Mammary microvascular endothelial cell (primary cell): ENCODE results near the gene POP7. TPM values are rescaled to one million over a fixed set of nuclear protein-coding genes. Genes with fewer than 3 reads are reported as not detected.

Experiments
- total RNA-seq: library from RNA; depleted of rRNA; stranded (reverse); fragments of >200 nt; gene quantifications from 2 replicates; pipeline ENCODE4 v1.2.3, GENCODE V29; 2015

The POP7 gene
- total RNA-seq = 50.1 and 59.9 TPM in 2 replicates

DNA sequence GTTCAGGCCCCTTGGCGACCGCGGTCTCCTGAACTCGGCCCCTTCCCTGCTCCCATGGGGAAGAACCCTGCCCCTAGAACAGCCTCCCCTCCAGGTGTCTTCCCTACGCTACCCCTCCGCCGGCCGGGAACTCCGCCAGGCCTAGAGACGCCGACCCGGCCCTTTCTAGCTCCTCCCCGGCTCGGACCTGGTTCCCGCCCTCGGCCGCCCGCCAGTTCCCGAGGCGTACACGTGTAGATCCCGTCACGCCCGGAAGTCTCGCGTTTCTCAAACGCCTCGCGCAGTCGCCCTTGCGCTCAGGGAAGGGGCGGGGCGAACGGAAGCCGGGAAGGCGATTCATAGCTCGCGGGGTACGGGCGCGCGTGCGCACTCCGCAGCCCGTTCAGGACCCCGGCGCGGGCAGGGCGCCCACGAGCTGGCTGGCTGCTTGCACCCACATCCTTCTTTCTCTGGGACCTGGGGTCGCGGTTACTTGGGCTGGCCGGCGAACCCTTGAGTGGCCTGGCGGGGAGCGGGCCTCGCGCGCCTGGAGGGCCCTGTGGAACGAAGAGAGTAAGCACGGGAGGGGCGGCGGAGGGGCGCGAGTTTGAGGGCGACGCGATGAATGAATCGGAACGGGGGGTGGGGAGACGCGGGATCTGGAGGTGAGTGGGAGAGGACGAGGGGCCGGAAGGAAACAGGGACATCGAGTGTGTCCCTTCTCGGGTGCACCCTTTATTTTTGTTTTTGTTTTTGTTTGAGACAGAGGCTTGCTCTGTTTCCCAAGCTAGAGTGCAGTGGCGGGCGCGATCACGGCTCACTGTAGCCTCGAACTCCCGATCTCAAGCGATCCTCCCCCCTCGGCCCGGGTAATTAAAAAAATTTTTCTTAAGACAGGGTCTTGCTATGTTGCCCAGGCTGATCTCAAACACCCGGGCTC is at the start of gene POP7:
POP7 (plus strand) TSS at position 369 of the 919 bp plus-strand sequence. CDS start 710 bp downstream, outside the sequence.

DNA sequence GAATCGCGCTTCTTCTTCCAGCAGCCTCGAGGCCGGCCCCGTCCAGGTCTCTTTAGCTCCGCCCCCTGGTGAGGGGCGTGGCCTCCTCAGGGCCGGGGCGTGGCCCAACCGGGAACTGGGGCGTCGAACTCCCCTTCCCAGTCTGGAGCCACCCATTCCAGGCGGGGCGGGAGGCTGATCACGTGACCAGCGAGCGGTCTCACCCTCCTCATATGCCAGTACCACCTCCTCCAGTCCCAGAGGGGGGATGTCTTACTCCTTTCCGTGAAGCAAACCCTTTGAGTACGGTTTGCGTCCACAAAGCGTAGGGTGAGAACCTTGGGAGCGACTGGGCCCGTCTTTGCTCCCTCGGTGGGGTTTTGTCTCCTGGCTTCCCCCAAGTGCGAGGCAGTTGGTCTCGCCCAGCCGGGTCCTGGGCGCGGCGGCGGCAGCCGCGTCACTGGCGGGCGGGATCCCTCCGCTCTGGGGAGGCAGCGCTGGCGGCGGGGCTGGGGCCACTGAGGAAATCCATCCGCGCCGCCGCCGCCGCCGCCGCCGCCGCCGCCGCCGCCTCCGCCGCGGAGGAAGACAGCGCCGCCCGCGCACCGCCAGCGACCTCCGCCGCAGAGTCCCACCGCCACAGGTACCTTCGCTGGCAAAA is 32.5 kb upstream of the POP7 start, which contains the start of gene GNB2:
GNB2 (plus strand) TSS at position 439 of the 640 bp plus-strand sequence. CDS start 2,526 bp downstream, outside the sequence.

DNA sequence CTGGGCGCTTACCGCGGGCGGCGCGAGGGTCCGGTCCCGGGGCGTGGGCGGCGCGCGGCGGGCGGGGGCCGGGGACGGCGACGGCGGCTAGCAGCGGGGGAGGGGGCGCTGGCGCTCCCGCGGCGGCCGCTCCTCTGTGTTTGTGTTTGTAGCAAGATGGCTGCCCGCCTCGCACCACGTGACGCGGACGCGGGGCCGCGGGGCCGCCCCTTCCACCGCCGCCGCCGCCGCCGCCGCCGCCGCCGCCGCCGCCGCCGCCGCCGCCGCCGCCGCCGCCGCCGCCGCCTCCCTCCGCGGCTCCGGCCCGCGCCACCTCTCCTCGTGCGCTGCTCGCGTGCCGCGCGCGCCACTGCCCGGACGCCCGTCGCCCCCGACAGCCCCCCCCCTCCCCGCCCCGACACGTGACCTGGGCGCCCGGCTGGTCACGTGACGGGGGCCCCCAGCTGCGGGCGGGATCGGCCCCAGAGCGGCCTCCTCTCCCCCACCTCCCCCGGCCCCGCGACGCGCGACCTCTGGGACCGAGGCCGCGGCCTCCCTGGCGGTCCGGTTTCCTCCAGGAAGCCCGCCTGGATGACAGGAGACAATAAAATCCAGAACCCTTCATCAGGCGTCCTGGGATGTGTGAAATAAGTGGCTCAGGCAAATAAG is 11.7 kb upstream of the POP7 start, which contains the start of gene GIGYF1:
GIGYF1 (minus strand) TSS at position 153 of the 648 bp plus-strand sequence. CDS start 6,012 bp downstream, outside the sequence.

DNA sequence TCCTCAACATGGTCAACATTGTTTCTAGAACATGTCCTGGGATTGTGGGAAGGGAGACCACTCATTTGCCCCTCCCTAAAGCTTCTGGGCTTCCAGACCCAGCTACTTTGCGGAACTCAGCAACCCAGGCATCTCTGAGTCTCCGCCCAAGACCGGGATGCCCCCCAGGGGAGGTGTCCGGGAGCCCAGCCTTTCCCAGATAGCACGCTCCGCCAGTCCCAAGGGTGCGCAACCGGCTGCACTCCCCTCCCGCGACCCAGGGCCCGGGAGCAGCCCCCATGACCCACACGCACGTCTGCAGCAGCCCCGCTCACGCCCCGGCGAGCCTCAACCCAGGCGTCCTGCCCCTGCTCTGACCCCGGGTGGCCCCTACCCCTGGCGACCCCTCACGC is 14.4 kb downstream of the POP7 start, which contains the start of gene EPO:
EPO (plus strand) TSS at position 190 of the 392 bp plus-strand sequence. CDS start 513 bp downstream, outside the sequence.

Other genes with a start within 250 kb of the POP7 start
- 0.87 and 3.4 TPM in 2 replicates for gene SPACDR, start 241.9 kb upstream of the POP7 start, total RNA-seq
- gene TSC22D4, start 226.9 kb upstream of the POP7 start, total RNA-seq = 62.0 and 63.5 TPM in 2 replicates
- gene NYAP1, start 222.2 kb upstream of the POP7 start, total RNA-seq = 2.1 and 2.9 TPM in 2 replicates
- gene AGFG2, start 166.9 kb upstream of the POP7 start, total RNA-seq = 46.2 and 49.0 TPM in 2 replicates
- not detected in 2 replicates for gene SAP25, start 132.2 kb upstream of the POP7 start, total RNA-seq
- 30.4 and 38.0 TPM in 2 replicates for gene LRCH4, start 120.0 kb upstream of the POP7 start, total RNA-seq
- 1.00 TPM in 1 of 2 replicates, not detected in the other for gene FBXO24, start 119.8 kb upstream of the POP7 start, total RNA-seq
- 1.2 and 2.3 TPM in 2 replicates for gene PCOLCE, start 103.8 kb upstream of the POP7 start, total RNA-seq
- 13.2 and 16.8 TPM in 2 replicates for gene MOSPD3, start 93.6 kb upstream of the POP7 start, total RNA-seq
- gene TFR2, start 64.6 kb upstream of the POP7 start, total RNA-seq = under 0.01 and 0.44 TPM in 2 replicates
- gene ACTL6B, start 49.7 kb upstream of the POP7 start, total RNA-seq = not detected in 2 replicates
- gene GNB2, start 32.4 kb upstream of the POP7 start, total RNA-seq = 266 and 289 TPM in 2 replicates
- gene GIGYF1, start 11.9 kb upstream of the POP7 start, total RNA-seq = 12.0 and 14.1 TPM in 2 replicates
- gene EPO, start 14.3 kb downstream of the POP7 start, total RNA-seq = not detected in 2 replicates
- gene ZAN, start 27.5 kb downstream of the POP7 start, total RNA-seq = not detected in 2 replicates
- 141 and 146 TPM in 2 replicates for gene EPHB4, start 121.4 kb downstream of the POP7 start, total RNA-seq
- 22.0 and 31.9 TPM in 2 replicates for gene SLC12A9, start 146.6 kb downstream of the POP7 start, total RNA-seq
- 107 and 117 TPM in 2 replicates for gene TRIP6, start 161.3 kb downstream of the POP7 start, total RNA-seq
- gene SRRT, start 169.0 kb downstream of the POP7 start, total RNA-seq = 67.0 and 81.0 TPM in 2 replicates
- gene UFSP1, start 183.6 kb downstream of the POP7 start, total RNA-seq = 2.8 and 4.8 TPM in 2 replicates
- 0.54 and 0.67 TPM in 2 replicates for gene ACHE, start 189.8 kb downstream of the POP7 start, total RNA-seq
- not detected in 2 replicates for gene MUC3A, start 243.4 kb downstream of the POP7 start, total RNA-seq